Smooth muscle cell (in vitro differentiated cells): ENCODE measurements around the gene AKAP6. TPM values are rescaled to one million over a fixed set of nuclear protein-coding genes. Genes with fewer than 3 reads are reported as not detected.

Source experiments
- DNase-seq: peaks from one replicate; lab custom pipeline; 2025; ENCODE audit not compliant: unreplicated experiment; lab: John Stamatoyannopoulos, UW
- H2AFZ ChIP-seq: fragments of 200-600 bp; sonication (generic); 2 replicates; pipeline ENCODE4 v1.6.0; 2016; ENCODE audit warnings: antibody characterized with exemption, low read depth, mild to moderate bottlenecking
- H3F3A ChIP-seq: fragments of 200-600 bp; sonication (generic); 2 replicates; pipeline ENCODE4 v1.6.0; 2017; ENCODE audit warnings: antibody characterized with exemption, low read depth
- H3K27ac ChIP-seq: fragments of 200-600 bp; sonication (generic); 2 replicates; pipeline ENCODE4 v1.5.1; 2016; ENCODE audit warnings: low read depth, mild to moderate bottlenecking
- H3K27me3 ChIP-seq: fragments of 200-600 bp; sonication (generic); 2 replicates; pipeline ENCODE4 v1.6.1; 2016; ENCODE audit warnings: low read depth, mild to moderate bottlenecking
- H3K36me3 ChIP-seq: fragments of 200-600 bp; sonication (generic); 2 replicates; pipeline ENCODE4 v1.5.1; 2016; ENCODE audit warnings: low read depth
- H3K4me1 ChIP-seq: fragments of 200-600 bp; sonication (generic); 2 replicates; pipeline ENCODE4 v1.5.1; 2016; ENCODE audit warnings: low read depth
- H3K4me2 ChIP-seq: fragments of 200-600 bp; sonication (generic); 2 replicates; pipeline ENCODE4 v1.6.0; 2016; ENCODE audit warnings: mild to moderate bottlenecking
- H3K4me3 ChIP-seq: fragments of 200-600 bp; sonication (generic); 2 replicates; pipeline ENCODE4 v1.5.1; 2016; ENCODE audit warnings: mild to moderate bottlenecking
- H3K79me2 ChIP-seq: fragments of 200-600 bp; sonication (generic); 2 replicates; pipeline ENCODE4 v1.6.0; 2016; ENCODE audit warnings: low read depth, mild to moderate bottlenecking
- H3K9ac ChIP-seq: fragments of 200-600 bp; sonication (generic); 2 replicates; pipeline ENCODE4 v1.6.0; 2016; ENCODE audit warnings: low read depth
- H3K9me3 ChIP-seq: fragments of 200-600 bp; sonication (generic); replicated peaks from 2 replicates; pipeline ENCODE4 v1.5.1; 2016; ENCODE audit warnings: low read depth
- H4K20me1 ChIP-seq: fragments of 200-600 bp; sonication (generic); 2 replicates; pipeline ENCODE4 v1.6.0; 2016; ENCODE audit warnings: low read depth
- WGBS: methylation state at CpG from one replicate; pipeline ENCODE4 v1.1.7; 2016; ENCODE audit warnings: low lambda C conversion rate; 5-methylcytosine and 5-hydroxymethylcytosine counted together
- polyA plus RNA-seq: library from polyadenylated mRNA; unstranded; fragments of >200 nt; fragmentation: Nextera tagmentation; extraction: Ambion mirVana; gene quantifications from 2 replicates; pipeline ENCODE4 v1.2.1, GENCODE V29; 2016
- total RNA-seq: library from RNA; depleted of rRNA; stranded (reverse); fragments of >200 nt; gene quantifications from 2 replicates; pipeline ENCODE4 v1.2.3, GENCODE V29; 2014
- TF ChIP-seq, protein P1 (sequence below): fragments of 200-600 bp; sonication (generic); IDR thresholded peaks from 2 replicates; pipeline ENCODE4 v1.5.1; 2017; ENCODE audit warnings: borderline replicate concordance, mild to moderate bottlenecking, antibody characterized with exemption; ENCODE audit not compliant: insufficient read depth, poor library complexity, severe bottlenecking

Gene AKAP6
- total and polyA plus RNA-seq, 2 experiments from 2014 or later = 1.3 to 6.4 TPM

DNA sequence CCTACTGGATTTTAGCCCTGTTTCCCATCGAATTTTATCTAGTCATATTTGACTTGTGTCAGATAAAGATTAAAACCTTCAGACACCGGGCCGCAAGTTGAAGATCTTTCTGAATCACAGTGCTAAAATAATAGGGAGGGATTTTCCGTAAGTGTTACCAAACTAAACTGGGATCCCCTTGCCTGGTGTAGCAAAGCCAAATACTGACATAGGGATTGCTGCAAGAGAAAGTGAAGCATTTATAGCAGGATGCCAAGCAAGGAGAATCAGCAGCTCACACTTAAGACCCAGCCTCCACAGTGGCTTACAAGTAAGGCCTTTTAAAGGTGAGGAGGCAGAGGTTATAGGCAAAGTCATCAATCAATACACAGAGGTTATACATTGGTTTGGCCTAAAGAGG lies 147.4 kb downstream of the AKAP6 start:
- Histone ChIP-seq H3K4me2 (no peak overlapping the region), H3K27ac (no peak overlapping the region), H3F3A (peaks cover 10% of the 10 kb centered on the region), H3K4me3 (no peak overlapping the region), H3K9ac (no peak overlapping the region), H2AFZ (no peak overlapping the region), H3K36me3 (no peaks in the 10 kb centered on the region), H3K27me3 (no peaks in the 10 kb centered on the region), H3K4me1 (peaks cover 16% of the 10 kb centered on the region), H3K79me2 (no peaks in the 10 kb centered on the region), H4K20me1 (no peaks in the 10 kb centered on the region), H3K9me3 (no peaks in the 10 kb centered on the region)
- DNase-seq = no peak
- TF ChIP-seq, protein P1, sequence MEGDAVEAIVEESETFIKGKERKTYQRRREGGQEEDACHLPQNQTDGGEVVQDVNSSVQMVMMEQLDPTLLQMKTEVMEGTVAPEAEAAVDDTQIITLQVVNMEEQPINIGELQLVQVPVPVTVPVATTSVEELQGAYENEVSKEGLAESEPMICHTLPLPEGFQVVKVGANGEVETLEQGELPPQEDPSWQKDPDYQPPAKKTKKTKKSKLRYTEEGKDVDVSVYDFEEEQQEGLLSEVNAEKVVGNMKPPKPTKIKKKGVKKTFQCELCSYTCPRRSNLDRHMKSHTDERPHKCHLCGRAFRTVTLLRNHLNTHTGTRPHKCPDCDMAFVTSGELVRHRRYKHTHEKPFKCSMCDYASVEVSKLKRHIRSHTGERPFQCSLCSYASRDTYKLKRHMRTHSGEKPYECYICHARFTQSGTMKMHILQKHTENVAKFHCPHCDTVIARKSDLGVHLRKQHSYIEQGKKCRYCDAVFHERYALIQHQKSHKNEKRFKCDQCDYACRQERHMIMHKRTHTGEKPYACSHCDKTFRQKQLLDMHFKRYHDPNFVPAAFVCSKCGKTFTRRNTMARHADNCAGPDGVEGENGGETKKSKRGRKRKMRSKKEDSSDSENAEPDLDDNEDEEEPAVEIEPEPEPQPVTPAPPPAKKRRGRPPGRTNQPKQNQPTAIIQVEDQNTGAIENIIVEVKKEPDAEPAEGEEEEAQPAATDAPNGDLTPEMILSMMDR = no peak
- 49% methylated on average over 4 of the region's 4 CpGs for WGBS

DNA sequence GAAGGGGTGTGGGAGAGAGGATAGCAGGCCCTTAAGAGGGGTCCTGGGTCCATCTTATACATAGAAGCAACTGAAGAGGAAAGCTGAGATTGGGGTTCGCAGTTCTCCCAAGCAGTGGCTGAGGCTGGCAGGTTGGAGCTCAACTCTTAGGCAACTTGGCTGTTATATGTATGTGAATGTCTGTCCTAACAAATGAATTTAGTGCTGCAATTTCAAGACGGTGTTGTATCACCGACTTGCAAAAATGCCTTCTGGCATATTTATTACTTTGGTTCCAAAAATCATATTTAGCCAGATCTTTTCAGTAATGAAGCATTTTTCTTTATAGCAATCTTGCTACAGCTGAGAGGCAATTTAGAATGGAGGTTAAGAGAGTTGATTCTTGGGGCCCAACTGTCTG lies 148.3 kb downstream of the AKAP6 start:
- H3F3A ChIP-seq = peaks cover 6% of the 10 kb centered on the region
- H3K9ac ChIP-seq = no peak overlapping the region
- 86% methylated on average over 3 of the region's 3 CpGs for WGBS
- H3K27me3 ChIP-seq = no peaks in the 10 kb centered on the region
- no peak overlapping the region for H3K4me2 ChIP-seq
- no peak for DNase-seq
- H3K79me2 ChIP-seq = no peaks in the 10 kb centered on the region
- TF ChIP-seq, protein P1 = no peak
- no peaks in the 10 kb centered on the region for H3K9me3 ChIP-seq
- no peak overlapping the region for H3K4me3 ChIP-seq
- peaks cover 8% of the 10 kb centered on the region for H3K4me1 ChIP-seq
- no peak overlapping the region for H2AFZ ChIP-seq
- no peaks in the 10 kb centered on the region for H4K20me1 ChIP-seq
- no peak overlapping the region for H3K27ac ChIP-seq
- H3K36me3 ChIP-seq = no peaks in the 10 kb centered on the region

DNA sequence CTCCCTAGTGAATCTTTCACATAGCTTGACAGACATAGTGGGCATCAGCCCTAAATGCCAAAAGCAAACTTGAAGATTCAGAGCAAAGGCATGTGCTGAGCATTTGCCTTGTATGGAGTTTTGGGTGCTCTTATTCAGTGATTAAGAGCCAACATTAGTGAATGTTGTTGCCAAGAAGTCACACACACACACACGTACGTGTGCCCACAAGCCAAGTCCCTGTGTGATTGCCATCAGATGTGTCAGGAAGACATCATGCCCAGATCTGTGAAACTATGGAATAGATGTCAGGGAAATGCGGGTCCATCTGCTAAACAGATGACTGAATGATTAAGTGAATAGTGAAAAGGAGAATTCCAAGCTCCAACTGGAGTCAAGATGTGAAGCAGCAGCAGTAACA lies 149.0 kb downstream of the AKAP6 start:
- Histone ChIP-seq H3K4me2 (no peak overlapping the region), H3F3A (peaks cover 6% of the 10 kb centered on the region), H3K9me3 (no peaks in the 10 kb centered on the region), H3K79me2 (no peaks in the 10 kb centered on the region), H3K9ac (no peak overlapping the region), H3K27me3 (no peaks in the 10 kb centered on the region), H3K4me1 (peaks cover 2% of the 10 kb centered on the region), H4K20me1 (no peaks in the 10 kb centered on the region), H3K27ac (no peak overlapping the region), H2AFZ (no peak overlapping the region), H3K36me3 (no peaks in the 10 kb centered on the region), H3K4me3 (no peak overlapping the region)
- 81% methylated on average over 3 of the region's 3 CpGs for WGBS
- TF ChIP-seq, protein P1 = no peak
- DNase-seq = no peak

DNA sequence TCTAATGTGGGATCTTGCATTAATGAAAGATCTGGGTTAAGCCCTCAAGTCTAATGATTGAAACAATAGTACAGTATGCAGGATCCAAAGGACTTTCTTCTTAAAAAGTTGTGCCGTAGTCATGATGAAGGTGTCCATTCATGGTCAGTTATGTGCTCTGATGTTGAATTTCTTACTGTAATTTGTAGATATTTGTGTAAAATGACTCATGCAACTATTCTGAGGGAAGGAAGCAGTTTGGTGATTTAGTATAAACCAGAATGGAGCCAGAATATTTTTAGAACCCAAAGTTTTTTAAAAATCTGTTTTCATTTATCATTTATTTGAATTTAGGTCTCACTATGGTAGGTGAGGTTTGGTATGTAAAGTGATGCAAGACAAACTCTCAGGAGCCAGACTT lies 151.2 kb downstream of the AKAP6 start:
- Histone ChIP-seq H4K20me1 (no peaks in the 10 kb centered on the region), H3K79me2 (no peaks in the 10 kb centered on the region), H3K9ac (no peak overlapping the region), H3K27me3 (no peaks in the 10 kb centered on the region), H3K27ac (no peak overlapping the region), H3K9me3 (no peaks in the 10 kb centered on the region), H3F3A (no peaks in the 10 kb centered on the region), H2AFZ (peak overlapping the region; percentile 76), H3K4me2 (peak overlapping the region; percentile 40), H3K36me3 (no peaks in the 10 kb centered on the region), H3K4me3 (no peak overlapping the region), H3K4me1 (no peaks in the 10 kb centered on the region)
- DNase-seq = no peak
- TF ChIP-seq, protein P1 = no peak
- WGBS = 78% methylated on average over 1 of the region's 1 CpG
